HL-60 (cell line): ENCODE results near the gene C1orf21.

Experiments
- DNase-seq, 2 experiments: peaks; one replicate each; pipeline ENCODE4 v3.0.0-alpha.2; 2010 to 2020; ENCODE audit warnings: low read depth in 1 of 2, low spot score in 1 of 2
- H3K27ac ChIP-seq: fragments of 250-450 bp; sonication (Bioruptor Pico); replicated peaks from 2 replicates; pipeline ENCODE4 v1.5.1; 2020; ENCODE audit warnings: mild to moderate bottlenecking, moderate library complexity
- H3K27me3 ChIP-seq: fragments of 250-450 bp; sonication (Bioruptor Pico); 2 replicates; pipeline ENCODE4 v1.5.1; 2021; ENCODE audit warnings: mild to moderate bottlenecking, moderate library complexity; ENCODE audit not compliant: insufficient read depth, poor library complexity, severe bottlenecking
- H3K4me3 ChIP-seq: replicated peaks from 2 replicates; pipeline ENCODE4 v1.5.1; 2011; ENCODE audit warnings: mild to moderate bottlenecking, control low read depth, low read length; ENCODE audit not compliant: insufficient read depth
- CTCF ChIP-seq: IDR thresholded peaks from one replicate; pipeline ENCODE4 v1.5.1; 2011; ENCODE audit warnings: low read length, control low read depth, inconsistent platforms; ENCODE audit not compliant: insufficient read depth
- GABPA ChIP-seq: IDR thresholded peaks from 2 replicates; pipeline ENCODE4 v1.6.1; 2012; ENCODE audit warnings: low read depth
- POLR2AphosphoS5 ChIP-seq: IDR thresholded peaks from 2 replicates; pipeline ENCODE4 v1.6.1; 2012; ENCODE audit warnings: low read depth
- REST ChIP-seq: IDR thresholded peaks from 2 replicates; pipeline ENCODE4 v1.6.1; 2012; ENCODE audit warnings: low read depth; ENCODE audit not compliant: insufficient replicate concordance
- SPI1 ChIP-seq: IDR thresholded peaks from 2 replicates; pipeline ENCODE4 v1.6.1; 2012; ENCODE audit warnings: low read depth, mild to moderate bottlenecking, borderline replicate concordance

Gene C1orf21

GRCh38 chr1:184395370-184395769, 8.5 kb downstream of the C1orf21 start:
- H3K27me3 ChIP-seq: peaks cover 14% of the 10 kb centered on the region
- H3K27ac ChIP-seq: no peak overlapping the region
- DNase-seq: no peak
- no peak overlapping the region for H3K4me3 ChIP-seq
- TF ChIP-seq SPI1: no peak
- TF ChIP-seq CTCF: no peak
- TF ChIP-seq GABPA: no peak
- no peak for TF ChIP-seq POLR2AphosphoS5
- TF ChIP-seq REST: no peak

- TF ChIP-seq GABPA (no peak), SPI1 (no peak), CTCF (no peak), POLR2AphosphoS5 (no peak), REST (no peak)
- no peak overlapping the region for H3K4me3 ChIP-seq
- H3K27ac ChIP-seq: no peak overlapping the region
- H3K27me3 ChIP-seq: peaks cover 10% of the 10 kb centered on the region
- DNase-seq: no peak
These were observed 9.2 kb downstream of the C1orf21 start for GRCh38 chr1:184395937-184396480.

- TF ChIP-seq CTCF (no peak), GABPA (no peak)
- Histone ChIP-seq H3K27ac (no peak overlapping the region), H3K4me3 (no peak overlapping the region), H3K27me3 (no peaks in the 10 kb centered on the region)
- DNase-seq: no peak
These were observed 12.5 kb downstream of the C1orf21 start for GRCh38 chr1:184399192-184399847.
